Astrocyte of the spinal cord (primary cell): ENCODE measurements around the gene SLC9B1.

ENCODE experiments used
- DNase-seq: peaks from one replicate; pipeline ENCODE4 v3.0.0; 2011; ENCODE audit warnings: low read depth, low spot score
- H3K4me3 ChIP-seq: 2 replicates; pipeline ENCODE4 v1.5.1; 2011; ENCODE audit warnings: low read depth, mild to moderate bottlenecking, low read length, moderate library complexity
- CTCF ChIP-seq: IDR thresholded peaks from 2 replicates; pipeline ENCODE4 v1.5.1; 2012; ENCODE audit warnings: low read depth, mild to moderate bottlenecking, low read length, inconsistent platforms
- in situ Hi-C: cut with HindIII; loops from 2 replicates; pipeline ENCODE4 v1.10.0; 2017; ENCODE audit warnings: low sequenced_read_pairs

Gene SLC9B1

GRCh38 chr4:102862747-102863146 is 156.8 kb downstream of the SLC9B1 start:
- no peak for DNase-seq
- no peak for TF ChIP-seq CTCF

GRCh38 chr4:102862016-102862415 is 157.5 kb downstream of the SLC9B1 start:
- no peak for TF ChIP-seq CTCF
- H3K4me3 ChIP-seq, result no peak overlapping the region
- in situ Hi-C loops, result no loop called here
- no peak for DNase-seq

More at GRCh38 chr4:102862747-102863146, 156.8 kb downstream of the SLC9B1 start:
- in situ Hi-C loops, result no loop called here
- H3K4me3 ChIP-seq, result no peak overlapping the region

- no peak overlapping the region for H3K4me3 ChIP-seq
- TF ChIP-seq CTCF, result no peak
- in situ Hi-C loops, result no loop called here
- DNase-seq, result no peak
These were observed 158.7 kb downstream of the SLC9B1 start for GRCh38 chr4:102860611-102861324.

GRCh38 chr4:102858828-102859464 is 160.6 kb downstream of the SLC9B1 start:
- no peak overlapping the region for H3K4me3 ChIP-seq
- DNase-seq, result no peak
- TF ChIP-seq CTCF, result no peak
- in situ Hi-C loops, result no loop called here
